Naive B cell (primary cell): ENCODE results near the gene SLC51A. TPM values are rescaled to one million over a fixed set of nuclear protein-coding genes. Genes with fewer than 3 reads are reported as not detected.

Experiments used
- ATAC-seq, 2 donors: fragments of 150-1000 bp; cut with Tn5 transposase; 2 replicates each; pipeline ENCODE4 v1.10.0; 2021; ENCODE audit warnings: low read depth in 2 of 2, mild to moderate bottlenecking in 2 of 2, moderate library complexity in 2 of 2
- DNase-seq: peaks from one replicate; pipeline ENCODE4 v3.0.0; 2022
- H3K27ac Mint-ChIP-seq, 6 donors: one replicate each; pipeline ENCODE4 v1.8.0; 2020 to 2022; ENCODE audit warnings: mild to moderate bottlenecking in 6 of 6, mixed read lengths in 6 of 6, moderate library complexity in 5 of 6, inconsistent platforms in 2 of 6
- H3K27me3 Mint-ChIP-seq, 3 donors: one replicate each; pipeline ENCODE4 v1.8.0; 2021 to 2022; ENCODE audit warnings: mixed read lengths in 3 of 3, mild to moderate bottlenecking in 1 of 3
- H3K36me3 Mint-ChIP-seq, 2 donors: one replicate each; pipeline ENCODE4 v1.8.0; 2020 to 2022; ENCODE audit warnings: mixed read lengths in 2 of 2, inconsistent platforms in 1 of 2, mild to moderate bottlenecking in 1 of 2
- H3K4me1 Mint-ChIP-seq, 3 donors: one replicate each; pipeline ENCODE4 v1.8.0; 2020 to 2022; ENCODE audit warnings: mixed read lengths in 3 of 3, inconsistent platforms in 1 of 3, mild to moderate bottlenecking in 1 of 3, moderate library complexity in 1 of 3
- H3K4me3 Mint-ChIP-seq, 8 donors: one replicate each; pipeline ENCODE4 v1.8.0; 2020 to 2022; ENCODE audit warnings: mild to moderate bottlenecking in 8 of 8, mixed read lengths in 8 of 8, moderate library complexity in 8 of 8, inconsistent platforms in 2 of 8
- H3K9me3 Mint-ChIP-seq, 7 donors: one replicate each; pipeline ENCODE4 v1.8.0; 2020 to 2022; ENCODE audit warnings: mixed read lengths in 7 of 7, mild to moderate bottlenecking in 5 of 7, inconsistent platforms in 2 of 7, moderate library complexity in 1 of 7
- polyA plus RNA-seq, 6 donors: library from polyadenylated mRNA; unstranded; fragments of 300-500 nt; fragmentation: Illumina TruSeq; gene quantifications; one replicate each; pipeline ENCODE4 v1.2.3, GENCODE V29; 2021; ENCODE audit warnings: low read depth in 6 of 6

Gene SLC51A
- polyA plus RNA-seq, 6 donors from 2014 or later: 0.78 to 1.4 TPM; not detected in 4

DNA sequence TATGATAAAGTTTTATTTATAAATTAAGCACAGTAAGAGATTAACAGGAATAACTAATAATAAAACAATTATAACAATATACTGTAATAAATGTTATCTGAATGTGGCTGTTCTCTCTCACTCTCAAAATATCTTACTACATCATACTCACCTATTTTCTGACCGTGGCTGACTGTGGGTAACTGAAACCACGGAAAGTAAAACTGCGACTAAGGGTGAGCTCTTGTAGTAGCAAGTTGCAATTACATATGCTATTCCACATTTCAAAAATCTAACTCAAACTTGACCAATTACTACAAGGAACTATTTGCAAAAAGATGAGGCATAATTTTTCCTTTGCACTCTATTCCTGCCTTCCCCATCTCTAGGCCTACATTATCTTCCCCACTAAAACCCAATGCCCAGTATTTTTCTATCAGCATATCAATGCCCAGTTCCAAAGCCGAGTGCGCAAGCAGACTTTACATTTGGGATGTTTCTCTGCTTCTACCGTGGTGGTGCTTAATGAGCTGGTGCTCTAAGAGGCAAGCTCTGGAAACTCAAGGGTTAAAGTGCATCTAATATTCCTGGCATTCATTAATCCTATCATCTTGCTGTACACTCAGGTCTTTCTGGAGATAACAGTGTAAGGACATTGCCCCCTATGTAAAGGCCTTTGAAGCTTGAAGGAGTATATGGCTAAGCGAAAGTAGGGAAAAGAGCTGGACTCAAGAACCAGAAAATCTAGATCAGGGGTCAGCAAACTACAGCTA lies 64.5 kb downstream of the SLC51A start:
- H3K4me1 Mint-ChIP-seq: peaks cover 11 to 33% (median 16%) of the 10 kb centered on the region in 3 donors
- H3K27me3 Mint-ChIP-seq: no peaks in the 10 kb centered on the region
- no peak overlapping the region for H3K4me3 Mint-ChIP-seq
- DNase-seq: no peak
- ATAC-seq: no peak
- H3K9me3 Mint-ChIP-seq: no peaks in the 10 kb centered on the region
- no peaks in the 10 kb centered on the region for H3K36me3 Mint-ChIP-seq
- peak overlapping the region in 3 of 6 donors; percentile 24 to 36 (median 25) for H3K27ac Mint-ChIP-seq

DNA sequence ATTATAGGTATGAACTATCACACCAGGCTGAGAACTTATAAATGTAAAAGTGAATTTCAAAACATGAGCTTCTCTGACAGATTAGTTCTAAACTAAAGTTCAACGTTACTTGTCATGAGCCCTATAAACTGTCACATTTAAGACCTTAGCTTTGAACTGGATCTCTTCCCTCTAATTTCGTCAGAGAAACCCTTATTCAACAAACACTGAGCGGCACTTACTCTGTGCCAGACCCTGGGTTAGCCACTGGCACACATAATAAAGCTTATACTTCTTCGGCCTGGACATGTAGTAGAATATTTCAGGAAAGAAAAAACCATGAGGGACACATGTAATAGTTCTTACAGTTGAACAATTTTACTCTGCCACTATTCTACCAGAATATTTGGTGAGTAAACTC lies 65.6 kb downstream of the SLC51A start:
- no peak for DNase-seq
- H3K4me3 Mint-ChIP-seq: no peak overlapping the region
- no peaks in the 10 kb centered on the region for H3K9me3 Mint-ChIP-seq
- no peaks in the 10 kb centered on the region for H3K36me3 Mint-ChIP-seq
- H3K4me1 Mint-ChIP-seq: peaks cover 21 to 44% (median 22%) of the 10 kb centered on the region in 3 donors
- no peaks in the 10 kb centered on the region for H3K27me3 Mint-ChIP-seq
- no peak overlapping the region for H3K27ac Mint-ChIP-seq
- no peak for ATAC-seq

Other genes starting within 250 kb of the SLC51A start
- 10 to 100 TPM; 15.0 to 33.8 (median 25.4) TPM for gene TFRC, start 134.4 kb upstream of the SLC51A start, polyA plus RNA-seq
- 10 to 100 TPM in 5 of 6 donors, 1 to 10 TPM in 1; 4.7 to 39.3 (median 13.1) TPM for gene ZDHHC19, start 5.1 kb upstream of the SLC51A start, polyA plus RNA-seq
- 10 to 100 TPM in 4 of 6 donors, 1 to 10 TPM in 2; 8.2 to 18.0 (median 11.9) TPM for gene PCYT1A, start 71.2 kb downstream of the SLC51A start, polyA plus RNA-seq
- 10 to 100 TPM in 2 of 6 donors, 1 to 10 TPM in 4; 6.7 to 28.5 (median 9.5) TPM for gene DYNLT2B, start 101.7 kb downstream of the SLC51A start, polyA plus RNA-seq
- not detected for gene TM4SF19, start 121.9 kb downstream of the SLC51A start, polyA plus RNA-seq
- gene UBXN7, start 215.9 kb downstream of the SLC51A start, polyA plus RNA-seq: 10 to 100 TPM; 11.4 to 39.4 (median 32.7) TPM